Measurements from ENCODE around the gene RHBDL1. TPM values are rescaled to one million over a fixed set of nuclear protein-coding genes. Genes with fewer than 3 reads are reported as not detected.

The RHBDL1 gene
- total and polyA plus RNA-seq, 2 of the 8 experiments (the other 6 are each of a cell fraction or from before 2014, with no cell fraction given) = 4.0 to 8.1 TPM

DNA sequence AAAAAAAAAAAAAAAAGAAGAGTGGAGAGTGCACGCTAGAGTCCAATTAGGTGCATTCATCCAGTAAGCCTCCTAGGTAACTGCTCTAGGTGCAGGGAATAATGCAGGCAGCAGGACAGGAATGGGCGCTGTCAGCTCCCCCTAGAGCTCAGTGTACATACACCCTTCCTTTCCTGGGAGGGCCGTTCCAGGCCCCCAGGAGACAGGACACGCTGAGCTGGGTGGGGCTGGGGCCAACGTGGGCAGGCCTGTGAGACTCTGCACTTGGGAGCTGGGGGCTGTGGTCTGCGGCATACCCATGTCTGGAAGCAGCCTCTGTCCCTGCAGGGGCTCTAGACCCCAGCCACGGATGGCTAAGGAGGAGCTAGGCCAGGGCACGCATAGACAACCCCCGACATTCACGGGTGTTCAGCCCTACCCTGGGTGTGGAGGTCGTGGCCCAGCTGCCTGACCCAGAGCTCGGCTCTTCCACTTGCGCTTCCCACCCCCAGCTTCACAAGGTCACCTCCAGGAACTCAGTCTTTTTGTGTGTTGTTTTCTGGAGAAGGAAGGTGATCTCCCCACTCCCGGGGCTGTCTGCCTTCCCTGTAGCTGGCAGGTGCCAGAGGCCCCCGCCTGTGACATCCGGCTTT, 44.5 kb downstream of the RHBDL1 start (continued):
- no peak for TF ChIP-seq GTF2F1 (IDR thresholded peaks at IDR 0.05; ENCODE audit: borderline replicate concordance, low read depth, low read length)
- TF ChIP-seq CREB1 (IDR thresholded peaks at IDR 0.05) = no peak
- no peak for TF ChIP-seq YY1 (IDR thresholded peaks at IDR 0.05; ENCODE audit: low read depth, low read length)
- no peak for TF ChIP-seq BCL11A (IDR thresholded peaks at IDR 0.05; ENCODE audit: low read depth in 2 of 2, low read length in 2 of 2)
- TF ChIP-seq CTCF (IDR thresholded peaks at IDR 0.05; ENCODE audit: control extremely low read depth in 1 of 3, insufficient read depth in 1 of 3, low read depth in 1 of 3, low read length in 3 of 3) = 0 out of 4 replicates have a peak, but pooled peaks of 1 of the 3 experiments have one; percentile 4
- no peak for TF ChIP-seq JUN (IDR thresholded peaks at IDR 0.05; ENCODE audit: low read depth, low read length)
- TF ChIP-seq EP300 (IDR thresholded peaks at IDR 0.05; ENCODE audit: borderline replicate concordance in 1 of 2, low read depth in 2 of 2, low read length in 2 of 2) = no peak
